Mesenchymal stem cell (in vitro differentiated cells and primary cell): ENCODE measurements around the gene HECA.
A peak's percentile ranks its signal among the peaks of the same experiment; 100 is the strongest.
"Not testable (repeated sequence)": the region's sequence is repeated elsewhere in the genome, so short reads cannot be mapped to it uniquely, and the experiment has no call there.

Experiments used
- DNase-seq: peaks from one replicate; pipeline ENCODE4 v3.0.0-alpha.2; 2013
- H2AFZ ChIP-seq: one replicate; pipeline ENCODE4 v1.6.1; 2013; ENCODE audit warnings: low read depth, mild to moderate bottlenecking, control low read depth, inconsistent platforms, low read length, moderate library complexity
- H2AK5ac ChIP-seq: 2 replicates; pipeline ENCODE4 v1.6.1; 2013; ENCODE audit warnings: low read length, moderate library complexity, mild to moderate bottlenecking, inconsistent platforms; ENCODE audit not compliant: severe bottlenecking
- H2BK120ac ChIP-seq: one replicate; pipeline ENCODE4 v1.6.1; 2013; ENCODE audit warnings: low read depth, mild to moderate bottlenecking, inconsistent platforms, low read length, moderate library complexity
- H2BK12ac ChIP-seq, 2 experiments: one replicate each; pipeline ENCODE4 v1.6.1; 2013; ENCODE audit warnings: inconsistent platforms in 2 of 2, low read length in 2 of 2, mild to moderate bottlenecking in 2 of 2, moderate library complexity in 2 of 2, control low read depth in 1 of 2
- H2BK15ac ChIP-seq: one replicate; pipeline ENCODE4 v1.6.1; 2013; ENCODE audit warnings: mild to moderate bottlenecking, low read depth, inconsistent platforms; ENCODE audit not compliant: poor library complexity, severe bottlenecking
- H2BK5ac ChIP-seq: 2 replicates; pipeline ENCODE4 v1.6.1; 2013; ENCODE audit warnings: low read depth, mild to moderate bottlenecking, low read length, control low read depth, inconsistent platforms; ENCODE audit not compliant: poor library complexity, severe bottlenecking
- H3K14ac ChIP-seq, 2 experiments: one replicate each; pipeline ENCODE4 v1.6.1; 2013; ENCODE audit warnings: inconsistent platforms in 2 of 2, low read length in 2 of 2, control low read depth in 1 of 2, mild to moderate bottlenecking in 1 of 2, moderate library complexity in 1 of 2
- H3K18ac ChIP-seq, 2 experiments: one replicate each; pipeline ENCODE4 v1.6.1; 2013; ENCODE audit warnings: inconsistent platforms in 2 of 2, low read length in 2 of 2, control low read depth in 1 of 2, low read depth in 1 of 2, mild to moderate bottlenecking in 1 of 2
- H3K23ac ChIP-seq, 2 experiments: one replicate each; pipeline ENCODE4 v1.6.1; 2013; ENCODE audit warnings: inconsistent platforms in 2 of 2, low read length in 2 of 2, mild to moderate bottlenecking in 2 of 2, moderate library complexity in 2 of 2, control low read depth in 1 of 2
- H3K27ac ChIP-seq: 2 replicates; pipeline ENCODE4 v1.5.1; 2013; ENCODE audit warnings: mild to moderate bottlenecking, moderate library complexity, low read length, control low read depth, inconsistent platforms; ENCODE audit not compliant: poor library complexity, severe bottlenecking
- H3K27me3 ChIP-seq, 2 experiments: 2 replicates each; pipeline versions ENCODE4 v1.6.1 to v1.7.0; 2013; ENCODE audit warnings: low read length in 2 of 2, mild to moderate bottlenecking in 2 of 2, moderate library complexity in 2 of 2, control low read depth in 1 of 2, inconsistent platforms in 1 of 2; ENCODE audit not compliant: control insufficient read depth in 1 of 2, insufficient read depth in 1 of 2
- H3K36me3 ChIP-seq, 2 experiments: 2 replicates each; pipeline versions ENCODE4 v1.6.1 to v1.7.0; 2013; ENCODE audit warnings: low read length in 2 of 2, control low read depth in 1 of 2, inconsistent platforms in 1 of 2, low read depth in 1 of 2, mild to moderate bottlenecking in 1 of 2; ENCODE audit not compliant: insufficient read depth in 2 of 2, control insufficient read depth in 1 of 2
- H3K4ac ChIP-seq, 2 experiments: one replicate each; pipeline ENCODE4 v1.6.1; 2013; ENCODE audit warnings: inconsistent platforms in 2 of 2, low read length in 2 of 2, mild to moderate bottlenecking in 2 of 2, moderate library complexity in 2 of 2, control low read depth in 1 of 2, low read depth in 1 of 2
- H3K4me1 ChIP-seq: 2 replicates; pipeline ENCODE4 v1.6.1; 2013; ENCODE audit warnings: low read depth, low read length, control low read depth; ENCODE audit not compliant: control insufficient read depth, insufficient read depth
- H3K4me2 ChIP-seq: 2 replicates; pipeline ENCODE4 v1.6.1; 2013; ENCODE audit warnings: low read length, mild to moderate bottlenecking, inconsistent platforms; ENCODE audit not compliant: poor library complexity, severe bottlenecking
- H3K4me3 ChIP-seq, 2 experiments: 2 replicates each; pipeline versions ENCODE4 v1.5.1 to v1.7.0; 2013; ENCODE audit warnings: low read length in 2 of 2, mild to moderate bottlenecking in 2 of 2, control low read depth in 1 of 2, low read depth in 1 of 2; ENCODE audit not compliant: insufficient read depth in 1 of 2
- H3K79me1 ChIP-seq: replicated peaks from 2 replicates; pipeline ENCODE4 v1.6.1; 2013; ENCODE audit warnings: mild to moderate bottlenecking, control low read depth, low read length, inconsistent platforms; ENCODE audit not compliant: poor library complexity, severe bottlenecking
- H3K9ac ChIP-seq: 2 replicates; pipeline ENCODE4 v1.7.0; 2013; ENCODE audit warnings: mild to moderate bottlenecking, low read length, moderate library complexity
- H3K9me3 ChIP-seq: 2 replicates; pipeline ENCODE4 v1.7.0; 2013; ENCODE audit warnings: mild to moderate bottlenecking, low read length; ENCODE audit not compliant: control insufficient read depth
- H4K8ac ChIP-seq: one replicate; pipeline ENCODE4 v1.6.1; 2013; ENCODE audit warnings: inconsistent platforms, mild to moderate bottlenecking, low read length, moderate library complexity
- H4K91ac ChIP-seq: one replicate; pipeline ENCODE4 v1.6.1; 2013; ENCODE audit warnings: mild to moderate bottlenecking, low read length, inconsistent platforms
- WGBS: methylation state at CpG from one replicate; pipeline ENCODE4 v1.1.7; 2013; ENCODE audit warnings: mixed read lengths; 5-methylcytosine and 5-hydroxymethylcytosine counted together

HECA gene

DNA sequence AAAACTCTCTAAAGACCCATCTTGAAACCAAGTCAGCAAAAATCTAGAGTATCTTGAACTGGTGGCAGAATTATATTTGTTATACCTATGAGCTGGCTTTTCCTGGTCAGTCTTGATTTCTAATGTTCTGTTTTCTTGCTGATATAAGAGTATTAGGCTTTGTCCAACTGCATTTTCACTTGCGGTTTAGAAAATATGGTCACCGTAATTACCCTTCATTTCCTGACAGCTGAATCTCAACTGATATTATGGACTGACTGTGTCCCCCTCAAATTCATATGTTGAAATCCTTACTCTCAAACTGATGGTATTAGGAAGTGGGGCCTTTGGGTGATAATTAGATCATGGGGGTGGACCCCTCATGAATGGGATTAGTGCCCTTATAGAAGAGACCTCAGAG is 84.9 kb downstream of the HECA start:
- H3K18ac ChIP-seq = no peak overlapping the region
- H3K23ac ChIP-seq = no peak overlapping the region
- no peak overlapping the region for H2AK5ac ChIP-seq
- DNase-seq = no peak
- H3K36me3 ChIP-seq = no peaks in the 10 kb centered on the region
- peak overlapping the region; percentile 71 for H3K9ac ChIP-seq
- H3K4me2 ChIP-seq = no peak overlapping the region
- H4K91ac ChIP-seq = no peak overlapping the region
- no peak overlapping the region for H2BK15ac ChIP-seq
- H3K4me1 ChIP-seq = peaks cover 2% of the 10 kb centered on the region
- H3K9me3 ChIP-seq = no peaks in the 10 kb centered on the region
- no peaks in the 10 kb centered on the region for H3K79me1 ChIP-seq
- no CpG with 5 or more reads among the region's 2 CpGs for WGBS
- no peak overlapping the region for H3K4ac ChIP-seq
- no peak overlapping the region for H2BK5ac ChIP-seq
- H3K4me3 ChIP-seq = no peak overlapping the region
- H3K14ac ChIP-seq = no peak overlapping the region
- no peaks in the 10 kb centered on the region for H3K27me3 ChIP-seq
- H2BK120ac ChIP-seq = peak overlapping the region; percentile 56
- no peak overlapping the region for H2AFZ ChIP-seq
- H4K8ac ChIP-seq = no peak overlapping the region
- H2BK12ac ChIP-seq = peak overlapping the region in 1 of 2 experiments; percentile 34
- peak overlapping the region; percentile 48 for H3K27ac ChIP-seq

GRCh38 chr6:139228387-139228786 is 93.5 kb downstream of the HECA start:
- H3K27me3 ChIP-seq, H3K23ac ChIP-seq: not testable (repeated sequence)

More at GRCh38 chr6:139228387-139228786, 93.5 kb downstream of the HECA start:
- H3K4ac ChIP-seq, DNase-seq, H2BK5ac ChIP-seq, H3K4me2 ChIP-seq, H3K9me3 ChIP-seq, H4K91ac ChIP-seq, H3K18ac ChIP-seq, H2BK15ac ChIP-seq, H3K4me3 ChIP-seq, H3K14ac ChIP-seq, H3K4me1 ChIP-seq, H2AFZ ChIP-seq, H3K9ac ChIP-seq, H3K27ac ChIP-seq, H2AK5ac ChIP-seq, H4K8ac ChIP-seq, H2BK120ac ChIP-seq, H3K79me1 ChIP-seq, H3K36me3 ChIP-seq, H2BK12ac ChIP-seq: not testable (repeated sequence)
- 94% methylated on average over 3 of the region's 3 CpGs for WGBS
